ENCODE measurements around the gene SART3. TPM values are rescaled to one million over a fixed set of nuclear protein-coding genes. Genes with fewer than 3 reads are reported as not detected.

Gene SART3
- total RNA-seq, 4 donors from 2014 or later: 37.0 to 68.7 (median 48.2) TPM

DNA sequence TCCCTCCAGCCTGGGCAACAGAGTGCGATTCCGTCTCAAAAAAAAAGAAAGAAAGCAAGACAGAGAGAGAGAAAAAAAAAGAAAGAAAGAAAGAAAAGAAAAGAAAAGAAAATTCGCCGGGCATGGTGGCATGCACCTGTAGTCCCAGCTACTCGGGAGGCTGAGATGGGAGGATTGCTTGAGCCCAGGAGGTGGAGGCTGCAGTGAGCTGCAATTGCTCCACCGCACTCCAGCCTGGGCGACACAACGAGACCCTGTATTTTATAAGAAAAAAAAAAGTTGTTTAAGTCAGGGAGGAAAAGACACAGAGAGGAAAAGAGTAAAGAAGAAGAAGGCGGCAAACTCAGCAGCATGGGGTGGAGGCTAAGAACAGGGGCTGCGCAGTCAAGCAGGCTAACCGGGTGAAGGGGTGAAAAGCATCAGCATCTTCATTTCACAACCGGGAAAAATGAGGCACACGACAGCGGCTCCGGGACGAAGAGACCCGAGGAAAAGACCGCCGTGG is 46.5 kb downstream of the SART3 start:
- intact Hi-C loops (cut with DNase I): no loop called here
- H3K4me3 ChIP-seq: peak overlapping the region; percentile 19 to 70 (median 62)

DNA sequence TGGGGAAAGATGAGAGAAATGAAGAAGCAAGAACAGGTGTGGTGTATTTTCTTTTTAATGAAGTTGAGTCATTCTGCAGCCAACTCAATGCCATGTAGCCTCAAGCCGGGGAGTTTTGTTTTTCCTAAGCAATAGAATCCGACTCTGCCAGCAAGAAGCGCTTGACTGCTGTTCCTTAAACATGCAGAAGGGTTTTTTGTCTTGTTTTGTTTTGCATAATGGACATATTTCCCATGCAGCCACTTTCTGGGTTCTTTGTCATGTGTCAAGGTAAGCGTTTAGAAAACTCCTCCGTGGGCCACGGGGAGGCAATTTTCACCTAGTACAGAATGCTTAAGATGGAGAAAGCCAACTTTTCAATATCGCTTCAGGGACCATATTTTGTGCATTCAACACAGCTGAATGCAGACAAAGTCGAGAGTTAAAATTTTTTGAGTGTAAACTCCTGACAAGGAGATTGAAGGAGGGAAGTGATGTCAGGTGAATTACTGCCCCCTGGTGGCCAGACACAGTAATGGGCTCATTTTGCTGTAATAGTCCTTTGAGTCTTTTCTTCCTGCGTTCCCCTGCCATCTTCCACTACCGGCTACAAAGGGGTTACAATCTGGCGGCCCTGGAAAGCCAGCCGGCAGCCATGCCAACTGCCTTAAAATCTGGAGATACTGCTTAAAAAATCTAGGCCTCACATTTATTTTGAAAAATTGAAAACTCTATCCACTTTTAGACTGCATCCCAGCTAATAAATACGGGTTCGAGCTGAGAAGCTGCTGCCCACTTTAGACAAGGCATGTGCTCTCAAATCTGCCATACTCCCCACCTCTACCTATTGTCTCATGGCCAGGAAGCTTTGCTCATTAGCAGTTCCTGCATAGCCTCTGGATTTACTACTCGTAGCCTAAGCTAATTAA is 49.1 kb downstream of the SART3 start:
- DNase-seq: no peak
- no peak overlapping the region for H3K27ac ChIP-seq
- WGBS, 2 donors: 19 to 21% methylated on average over 15 of the region's 15 CpGs
- intact Hi-C loops (cut with DNase I): no loop called here
- H3K36me3 ChIP-seq: no peaks in the 10 kb centered on the region
- H3K27me3 ChIP-seq: no peaks in the 10 kb centered on the region
- TF ChIP-seq POLR2A (IDR thresholded peaks at IDR 0.05): no peak
- TF ChIP-seq CTCF (IDR thresholded peaks at IDR 0.05): peak; percentile 77 to 97 (median 88)
- peak overlapping the region in 1 of 4 donors; percentile 26 for H3K4me3 ChIP-seq
- H3K4me1 ChIP-seq: peaks cover 17 to 32% (median 19%) of the 10 kb centered on the region in 3 donors
- H3K9me3 ChIP-seq: no peaks in the 10 kb centered on the region

More for the DNA sequence above, 46.5 kb downstream of the SART3 start:
- Histone ChIP-seq H3K9me3 (no peaks in the 10 kb centered on the region), H3K36me3 (peaks cover 7 to 25% (median 12%) of the 10 kb centered on the region in 3 donors), H3K4me1 (peaks cover 17 to 34% (median 19%) of the 10 kb centered on the region in 3 donors), H3K27me3 (no peaks in the 10 kb centered on the region), H3K27ac (peak overlapping the region in 1 of 4 donors; percentile 76)
- no peak for TF ChIP-seq CTCF (IDR thresholded peaks at IDR 0.05)
- no peak for TF ChIP-seq POLR2A (IDR thresholded peaks at IDR 0.05)
- 24 to 27% methylated on average over 16 to 17 of the region's 19 CpGs for WGBS, 2 donors
- DNase-seq: no peak

DNA sequence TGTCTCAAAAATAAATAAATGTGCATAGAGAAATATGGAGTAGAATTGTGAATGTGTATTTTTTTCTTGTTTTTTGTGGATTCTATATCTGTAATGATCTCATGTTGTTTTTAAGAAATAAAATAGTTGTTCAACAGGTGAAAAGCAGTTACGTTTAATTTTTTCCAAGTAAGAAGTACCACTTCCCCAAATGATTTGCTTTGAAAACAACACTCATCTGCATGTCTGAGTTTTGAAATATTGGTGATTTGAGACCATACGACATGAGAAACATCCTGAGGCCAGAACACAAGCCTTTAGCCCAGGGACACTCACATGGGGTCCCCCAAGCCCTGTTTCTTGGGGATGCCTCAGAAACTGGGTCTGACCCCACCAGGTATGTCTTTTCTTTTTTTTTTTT is 50.1 kb downstream of the SART3 start:
- H3K4me1 ChIP-seq: peaks cover 11 to 21% (median 13%) of the 10 kb centered on the region in 3 donors
- peaks cover 0 to 6% (median 0%) of the 10 kb centered on the region in 4 donors for H3K27me3 ChIP-seq
- H3K4me3 ChIP-seq: no peak overlapping the region
- DNase-seq: no peak
- no peaks in the 10 kb centered on the region for H3K9me3 ChIP-seq
- intact Hi-C loops (cut with DNase I): no loop called here
- TF ChIP-seq POLR2A (IDR thresholded peaks at IDR 0.05) (no peak), CTCF (IDR thresholded peaks at IDR 0.05) (no peak)
- no peak overlapping the region for H3K27ac ChIP-seq
- no peaks in the 10 kb centered on the region for H3K36me3 ChIP-seq
- 62% methylated on average over 2 of the region's 2 CpGs for WGBS, 2 donors

- Histone ChIP-seq H3K9me3 (no peaks in the 10 kb centered on the region), H3K27me3 (peaks cover 0 to 14% (median 0%) of the 10 kb centered on the region in 4 donors), H3K36me3 (no peaks in the 10 kb centered on the region), H3K27ac (no peak overlapping the region), H3K4me1 (peaks cover 8 to 16% (median 9%) of the 10 kb centered on the region in 3 donors), H3K4me3 (no peak overlapping the region)
- intact Hi-C loops (cut with DNase I): no loop called here
- TF ChIP-seq POLR2A (IDR thresholded peaks at IDR 0.05): no peak
- TF ChIP-seq CTCF (IDR thresholded peaks at IDR 0.05): no peak
- no peak for DNase-seq
- 78 to 92% methylated on average over 1 of the region's 1 CpG for WGBS, 2 donors
Observed at GRCh38 chr12:108509806-108510205, 51.2 kb downstream of the SART3 start.

Data from esophagus squamous epithelium (tissue), 5 donors.